GM10847 (cell line): ENCODE data around the gene PBXIP1.

ENCODE experiments used
- POLR2A ChIP-seq: IDR thresholded peaks from 2 replicates; pipeline ENCODE4 v1.6.1; 2011; ENCODE audit not compliant: insufficient read length; ENCODE audit errors: extremely low read depth

PBXIP1 gene

DNA sequence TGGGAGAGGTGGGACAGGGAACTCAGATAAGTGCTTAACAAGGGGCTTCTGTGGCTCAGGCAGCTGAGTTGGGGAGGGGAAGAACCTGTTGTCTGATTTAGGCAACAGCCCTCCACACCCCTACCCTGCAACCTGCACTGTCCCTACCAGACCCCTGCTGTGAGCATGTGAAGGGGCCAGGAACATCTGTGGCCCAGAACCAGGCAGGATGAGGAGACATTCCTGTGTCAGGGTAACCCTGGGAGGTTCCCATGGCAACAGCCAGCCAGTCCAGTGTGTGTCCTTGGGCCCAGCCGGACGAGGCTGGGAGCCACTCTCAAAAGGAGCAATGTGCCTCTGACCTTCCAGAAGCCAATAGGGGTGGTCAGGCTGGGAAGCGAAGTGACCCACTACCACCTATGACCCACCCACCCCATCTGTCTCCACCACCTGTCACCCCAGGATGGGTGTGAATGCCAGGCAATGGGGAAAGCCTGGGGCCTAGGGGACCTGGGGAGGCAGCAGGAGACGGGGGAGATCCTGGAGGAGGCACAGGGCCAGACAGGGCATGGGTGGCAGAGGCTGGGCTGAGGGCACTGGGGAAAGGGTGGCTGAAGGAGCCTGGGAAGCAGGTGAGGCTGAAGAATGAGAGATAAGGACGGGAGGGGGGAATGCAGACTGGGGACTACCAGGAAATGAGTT, 14.4 kb downstream of the PBXIP1 start:
- TF ChIP-seq POLR2A, result no peak

- no peak for TF ChIP-seq POLR2A
Observed at GRCh38 chr1:154940651-154941194, 15.2 kb downstream of the PBXIP1 start.

DNA sequence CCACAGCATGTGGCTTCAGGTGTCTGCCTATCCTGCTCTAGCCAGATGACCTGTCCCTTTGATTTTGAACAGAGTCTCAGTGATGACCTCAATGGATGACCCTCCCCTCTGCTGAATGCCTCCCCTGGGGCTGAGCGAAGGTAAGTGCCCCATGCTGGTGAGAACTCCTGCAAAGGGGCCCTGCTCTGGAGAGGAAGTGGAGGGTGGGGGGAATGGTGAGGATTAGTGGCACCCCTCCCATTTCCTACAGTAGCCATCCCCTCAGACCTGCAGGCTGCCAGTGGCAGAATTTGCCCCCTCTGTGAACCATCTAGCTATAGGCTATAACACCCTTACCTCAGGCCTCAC, 15.7 kb downstream of the PBXIP1 start:
- no peak for TF ChIP-seq POLR2A

GRCh38 chr1:154938604-154939399, 17.1 kb downstream of the PBXIP1 start:
- TF ChIP-seq POLR2A, result no peak

DNA sequence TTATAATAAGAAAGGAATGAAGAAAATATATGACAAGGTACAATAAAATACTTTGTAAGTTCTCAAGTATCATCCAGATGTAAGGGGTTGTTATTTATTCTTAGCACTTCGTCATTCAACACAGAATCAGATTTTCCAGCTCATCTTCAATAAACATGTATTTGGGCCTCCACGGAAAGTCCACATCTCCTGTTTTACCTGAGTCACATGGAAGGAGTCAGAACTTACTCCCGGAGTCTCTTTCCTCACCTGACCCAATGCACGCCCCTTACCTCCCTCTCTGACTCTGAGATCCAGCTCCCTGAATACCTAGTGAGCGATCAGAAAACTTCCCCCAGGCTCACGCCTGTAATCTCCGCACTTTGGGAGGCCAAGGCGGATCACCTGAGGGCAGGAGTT, 17.9 kb downstream of the PBXIP1 start:
- no peak for TF ChIP-seq POLR2A

DNA sequence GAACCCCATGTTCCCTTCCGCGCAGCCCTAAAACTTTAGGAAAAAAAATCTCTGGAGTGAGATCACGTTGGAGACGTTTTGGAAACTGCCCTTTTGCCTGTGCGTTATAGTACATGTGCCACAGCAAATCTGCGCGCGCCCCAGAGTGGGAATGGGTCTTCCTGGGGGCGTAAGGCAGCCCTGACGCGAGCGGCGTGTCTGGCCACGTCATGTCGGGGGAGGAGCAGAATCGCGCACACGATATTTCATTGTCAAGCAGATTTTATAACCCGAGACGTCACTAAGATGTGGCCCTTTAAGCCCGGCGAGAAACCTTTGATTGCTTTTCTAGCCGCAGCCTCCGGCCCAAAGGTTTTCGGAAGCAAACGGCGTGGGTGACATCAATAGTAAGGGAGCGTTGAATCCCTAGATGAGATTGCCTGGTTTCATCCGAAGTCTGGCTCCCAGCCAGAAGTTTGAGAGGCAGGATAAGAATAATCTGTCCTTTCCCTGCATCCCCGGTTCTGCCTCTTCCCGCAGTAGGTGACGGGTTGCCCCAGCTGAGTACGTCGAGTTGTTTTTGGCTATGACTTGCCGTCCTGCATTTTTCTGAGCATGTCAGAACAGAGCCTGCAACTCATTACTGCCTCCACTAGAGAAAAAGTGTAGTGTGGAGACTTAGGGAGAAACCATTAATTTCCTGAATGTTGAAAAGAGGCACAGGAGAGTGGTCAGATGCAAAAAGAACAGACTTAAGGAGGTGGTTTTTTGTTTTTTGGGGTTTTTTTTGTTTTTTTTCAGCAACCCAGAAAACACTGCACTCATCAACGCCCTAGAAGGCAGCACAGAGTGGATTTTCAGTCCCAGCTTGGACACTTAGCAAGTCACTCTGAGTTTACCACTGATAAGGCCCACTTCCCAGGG, 18.6 kb downstream of the PBXIP1 start:
- no peak for TF ChIP-seq POLR2A

GRCh38 chr1:154936555-154937084, 19.3 kb downstream of the PBXIP1 start, which contains the start of gene PMVK:
Gene PMVK (minus strand): TSS chr1:154936719. CDS start chr1:154936685, 34 bp downstream.
- peak; percentile 81 for TF ChIP-seq POLR2A

DNA sequence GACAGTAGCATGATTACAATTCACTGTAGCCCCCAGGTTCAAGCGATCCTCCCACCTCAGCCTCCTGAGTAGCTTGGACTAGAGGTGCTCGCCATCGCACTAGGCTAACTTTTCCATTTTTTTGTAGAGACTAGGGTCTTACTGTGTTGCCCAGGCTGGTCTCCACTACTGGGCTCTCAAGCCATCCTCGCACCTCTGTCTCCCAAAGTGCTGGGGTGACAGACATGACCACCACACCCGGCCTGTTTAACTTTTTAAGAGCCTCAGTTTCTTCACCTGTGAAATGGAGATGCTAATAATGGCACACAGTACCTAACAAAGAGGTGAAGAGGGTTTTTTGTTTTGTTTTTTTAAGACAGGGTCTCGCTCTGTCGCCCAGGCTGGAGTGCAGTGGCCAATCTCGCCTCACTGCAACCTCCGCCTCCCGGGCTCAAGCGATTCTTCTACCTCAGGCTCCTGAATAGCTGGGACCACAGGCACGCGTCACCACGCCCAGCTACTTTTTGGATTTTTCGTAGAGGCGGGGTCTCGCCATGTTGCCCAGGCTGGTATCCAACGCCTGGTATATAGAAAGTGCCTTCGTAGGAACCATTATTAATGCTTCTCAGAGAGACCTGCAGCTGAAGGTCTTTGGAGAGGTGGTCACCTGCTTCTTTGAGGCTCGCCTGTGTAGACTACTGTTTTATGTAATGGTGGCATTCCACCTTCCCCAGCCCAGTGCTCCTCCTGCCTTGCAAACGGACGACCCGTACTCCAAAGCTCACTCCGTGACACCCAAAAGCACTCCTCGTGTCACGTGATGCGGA, 19.9 kb downstream of the PBXIP1 start:
- TF ChIP-seq POLR2A, result no peak

GRCh38 chr1:154934358-154934948, 21.4 kb downstream of the PBXIP1 start:
- TF ChIP-seq POLR2A, result no peak

DNA sequence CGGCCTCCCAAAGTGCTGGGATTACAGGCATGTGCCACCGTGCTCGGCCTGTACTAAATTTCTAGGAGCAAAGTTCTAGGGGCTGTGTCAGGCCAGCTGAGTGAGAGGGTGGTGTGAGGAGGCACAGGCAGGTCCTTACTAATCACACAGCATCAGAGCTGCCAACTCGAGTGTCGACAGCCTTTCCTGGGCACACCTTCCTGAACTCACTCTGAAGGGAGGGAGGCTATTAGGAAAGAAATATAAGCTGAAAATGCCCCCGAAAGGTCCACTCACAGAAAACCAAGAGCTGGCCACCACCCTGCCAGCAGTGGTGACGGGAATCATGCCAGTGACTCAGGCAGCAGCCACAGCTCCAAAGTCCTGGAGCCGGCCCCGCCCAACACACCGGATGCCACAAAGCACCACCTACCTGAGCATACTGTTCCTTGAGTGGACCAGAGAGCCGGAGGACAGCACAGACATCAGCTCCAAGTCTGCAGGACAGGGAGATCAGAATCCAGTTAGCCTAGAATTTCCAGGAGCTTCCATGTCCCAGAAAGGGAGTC, 23.9 kb downstream of the PBXIP1 start:
- TF ChIP-seq POLR2A, result no peak

DNA sequence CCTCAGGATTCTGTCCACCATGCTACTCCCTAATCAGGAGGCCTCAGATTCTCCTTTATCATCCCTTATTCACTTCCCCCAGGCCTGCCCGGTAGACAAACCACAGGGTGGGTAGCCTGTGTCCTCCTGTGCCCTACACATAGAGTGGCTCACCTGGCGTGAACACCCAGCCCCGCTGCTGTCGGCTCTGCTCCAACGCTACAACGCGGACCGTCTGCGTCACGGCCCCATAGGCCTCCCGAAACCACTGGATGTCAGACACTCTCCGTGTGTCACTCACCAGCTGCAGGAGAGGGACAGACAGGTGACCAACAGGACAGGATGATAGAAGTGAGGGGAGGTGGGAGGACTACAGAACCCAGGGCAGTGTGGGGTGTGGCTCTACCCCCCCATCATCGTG, 29.7 kb downstream of the PBXIP1 start:
- TF ChIP-seq POLR2A, result no peak

GRCh38 chr1:154925335-154926170, 30.3 kb downstream of the PBXIP1 start:
- TF ChIP-seq POLR2A, result no peak

DNA sequence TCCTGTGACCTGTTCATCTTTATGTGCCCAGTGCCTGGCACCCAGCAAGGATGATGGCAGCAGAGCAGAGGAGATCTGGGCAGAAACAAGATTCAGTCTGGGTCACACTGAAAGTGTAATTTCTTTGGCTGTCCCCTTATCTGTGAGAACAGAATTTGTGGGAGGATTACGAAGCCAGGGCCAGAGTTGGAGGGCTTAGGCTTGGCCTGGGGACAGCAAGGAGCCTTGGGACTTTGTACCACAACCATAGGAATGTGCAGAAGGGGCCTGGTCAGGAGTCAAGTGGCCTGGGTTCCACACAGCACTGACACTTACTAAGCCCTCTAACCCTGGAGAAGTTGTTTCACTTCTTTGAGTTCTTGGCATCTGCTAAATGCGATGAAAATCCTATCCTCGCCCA, 32.2 kb downstream of the PBXIP1 start:
- TF ChIP-seq POLR2A, result no peak

GRCh38 chr1:154913273-154913672, 42.6 kb downstream of the PBXIP1 start:
- no peak for TF ChIP-seq POLR2A
